Endothelial cell of umbilical vein (primary cell): ENCODE measurements around the gene PRAC2.

Experiments
- EZH2 ChIP-seq: IDR thresholded peaks from 2 replicates; pipeline ENCODE4 v1.6.1; 2012; ENCODE audit warnings: borderline replicate concordance, low read depth, mild to moderate bottlenecking, moderate library complexity, low read length, inconsistent platforms; ENCODE audit not compliant: severe bottlenecking
- FOS ChIP-seq: IDR thresholded peaks from 2 replicates; pipeline ENCODE4 v1.6.1; 2011; ENCODE audit warnings: mild to moderate bottlenecking, low read length, moderate library complexity, borderline replicate concordance; ENCODE audit not compliant: insufficient read depth
- JUN ChIP-seq: IDR thresholded peaks from 2 replicates; pipeline ENCODE4 v1.6.1; 2011; ENCODE audit warnings: borderline replicate concordance, low read depth; ENCODE audit not compliant: insufficient read length, insufficient read depth
- MYC ChIP-seq: IDR thresholded peaks from one replicate; pipeline ENCODE4 v1.6.1; 2011; ENCODE audit warnings: mild to moderate bottlenecking, low read depth, low read length
- POLR2A ChIP-seq: IDR thresholded peaks from 2 replicates; pipeline ENCODE4 v1.6.1; 2012; ENCODE audit warnings: low read depth, mild to moderate bottlenecking, control low read depth, low read length
- POLR2AphosphoS5 ChIP-seq: IDR thresholded peaks from 2 replicates; pipeline ENCODE4 v1.6.1; 2012; ENCODE audit warnings: low read depth, mild to moderate bottlenecking, control low read depth, low read length, moderate library complexity; ENCODE audit not compliant: insufficient read depth
- TF ChIP-seq, protein P1 (sequence below), 2 donors: IDR thresholded peaks; 1 replicate in 1 of 2; 2 replicates in 1 of 2; pipeline ENCODE4 v1.5.1; 2011; ENCODE audit warnings: low read length in 2 of 2, mild to moderate bottlenecking in 2 of 2, moderate library complexity in 2 of 2, control low read depth in 1 of 2, inconsistent platforms in 1 of 2, low read depth in 1 of 2; ENCODE audit not compliant: insufficient read depth in 1 of 2; ENCODE audit errors: extremely low read depth in 1 of 2
- TF ChIP-seq, protein P2 (sequence below): IDR thresholded peaks from 2 replicates; pipeline ENCODE4 v1.6.1; 2011; ENCODE audit not compliant: insufficient read depth, insufficient read length

DNA sequence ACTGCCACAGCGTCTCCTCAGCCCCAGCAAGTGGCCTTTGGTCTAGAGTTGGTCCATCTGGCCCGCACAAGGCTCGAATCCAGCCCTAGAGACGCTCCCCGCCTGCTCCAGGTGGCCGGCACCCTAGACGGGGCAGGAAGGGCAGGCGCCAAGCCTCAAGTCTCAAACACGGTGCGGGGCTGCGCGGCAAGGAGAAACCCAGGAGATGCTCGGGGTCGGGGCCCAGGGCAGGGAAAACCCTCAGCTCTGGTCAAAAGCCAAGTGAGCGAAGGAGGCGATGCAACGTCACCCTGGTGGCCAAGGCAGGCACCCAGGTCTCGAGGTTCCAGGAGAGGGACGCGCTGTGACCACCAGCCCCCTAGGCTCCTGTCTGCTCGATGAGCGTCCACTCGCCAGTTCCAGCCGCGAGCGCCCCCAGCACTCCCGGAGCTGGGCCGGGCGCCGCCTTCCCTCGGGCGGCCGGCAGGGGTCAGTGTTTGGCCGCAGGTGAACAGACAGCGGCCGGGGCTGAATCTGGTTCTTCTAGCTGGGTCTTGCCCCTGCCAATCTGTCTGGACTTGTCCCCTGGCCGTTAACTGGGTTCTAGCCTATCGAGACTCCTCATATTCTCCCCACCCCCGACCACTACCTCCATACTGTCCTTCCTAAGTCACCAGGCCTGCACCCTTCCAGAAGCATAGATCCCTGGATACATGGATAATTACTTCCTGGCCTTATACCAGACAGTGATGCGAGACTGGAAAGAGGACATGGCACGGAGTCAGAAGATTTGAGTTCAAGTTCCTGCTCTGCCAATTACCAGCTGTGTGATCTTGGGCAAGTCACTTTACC, 44.6 kb upstream of the PRAC2 start:
- TF ChIP-seq POLR2A (no peak), POLR2AphosphoS5 (no peak), MYC (no peak), JUN (no peak), EZH2 (no peak), FOS (no peak)
- TF ChIP-seq, protein P1, sequence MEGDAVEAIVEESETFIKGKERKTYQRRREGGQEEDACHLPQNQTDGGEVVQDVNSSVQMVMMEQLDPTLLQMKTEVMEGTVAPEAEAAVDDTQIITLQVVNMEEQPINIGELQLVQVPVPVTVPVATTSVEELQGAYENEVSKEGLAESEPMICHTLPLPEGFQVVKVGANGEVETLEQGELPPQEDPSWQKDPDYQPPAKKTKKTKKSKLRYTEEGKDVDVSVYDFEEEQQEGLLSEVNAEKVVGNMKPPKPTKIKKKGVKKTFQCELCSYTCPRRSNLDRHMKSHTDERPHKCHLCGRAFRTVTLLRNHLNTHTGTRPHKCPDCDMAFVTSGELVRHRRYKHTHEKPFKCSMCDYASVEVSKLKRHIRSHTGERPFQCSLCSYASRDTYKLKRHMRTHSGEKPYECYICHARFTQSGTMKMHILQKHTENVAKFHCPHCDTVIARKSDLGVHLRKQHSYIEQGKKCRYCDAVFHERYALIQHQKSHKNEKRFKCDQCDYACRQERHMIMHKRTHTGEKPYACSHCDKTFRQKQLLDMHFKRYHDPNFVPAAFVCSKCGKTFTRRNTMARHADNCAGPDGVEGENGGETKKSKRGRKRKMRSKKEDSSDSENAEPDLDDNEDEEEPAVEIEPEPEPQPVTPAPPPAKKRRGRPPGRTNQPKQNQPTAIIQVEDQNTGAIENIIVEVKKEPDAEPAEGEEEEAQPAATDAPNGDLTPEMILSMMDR (IDR thresholded peaks at IDR 0.05; ENCODE audit: extremely low read depth in 1 of 2, insufficient read depth in 1 of 2, low read depth in 1 of 2, low read length in 2 of 2) = peak; percentile 95 to 100
- TF ChIP-seq, protein P2, sequence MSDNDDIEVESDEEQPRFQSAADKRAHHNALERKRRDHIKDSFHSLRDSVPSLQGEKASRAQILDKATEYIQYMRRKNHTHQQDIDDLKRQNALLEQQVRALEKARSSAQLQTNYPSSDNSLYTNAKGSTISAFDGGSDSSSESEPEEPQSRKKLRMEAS = no peak
